Measurements from ENCODE around the gene PLAC9.

PLAC9 gene

GRCh38 chr10:80186364-80187012, 54.0 kb downstream of the PLAC9 start:
- H3K27ac ChIP-seq (replicated peaks), result peak overlapping the region; percentile 86
- no peaks in the 10 kb centered on the region for H3K27me3 ChIP-seq (ENCODE audit: insufficient read depth, poor library complexity, severe bottlenecking)
- peak; percentile 47 to 71 for DNase-seq (ENCODE audit: low read depth in 1 of 2, low spot score in 1 of 2)
- H3K4me3 ChIP-seq (replicated peaks; ENCODE audit: insufficient read depth, low read length), result no peak overlapping the region
- TF ChIP-seq POLR2AphosphoS5 (IDR thresholded peaks at IDR 0.05; ENCODE audit: low read depth) (no peak; the same call in 1 of the 2 replicates), REST (IDR thresholded peaks at IDR 0.05; ENCODE audit: insufficient replicate concordance, low read depth) (no peak)
- TF ChIP-seq, protein P1, sequence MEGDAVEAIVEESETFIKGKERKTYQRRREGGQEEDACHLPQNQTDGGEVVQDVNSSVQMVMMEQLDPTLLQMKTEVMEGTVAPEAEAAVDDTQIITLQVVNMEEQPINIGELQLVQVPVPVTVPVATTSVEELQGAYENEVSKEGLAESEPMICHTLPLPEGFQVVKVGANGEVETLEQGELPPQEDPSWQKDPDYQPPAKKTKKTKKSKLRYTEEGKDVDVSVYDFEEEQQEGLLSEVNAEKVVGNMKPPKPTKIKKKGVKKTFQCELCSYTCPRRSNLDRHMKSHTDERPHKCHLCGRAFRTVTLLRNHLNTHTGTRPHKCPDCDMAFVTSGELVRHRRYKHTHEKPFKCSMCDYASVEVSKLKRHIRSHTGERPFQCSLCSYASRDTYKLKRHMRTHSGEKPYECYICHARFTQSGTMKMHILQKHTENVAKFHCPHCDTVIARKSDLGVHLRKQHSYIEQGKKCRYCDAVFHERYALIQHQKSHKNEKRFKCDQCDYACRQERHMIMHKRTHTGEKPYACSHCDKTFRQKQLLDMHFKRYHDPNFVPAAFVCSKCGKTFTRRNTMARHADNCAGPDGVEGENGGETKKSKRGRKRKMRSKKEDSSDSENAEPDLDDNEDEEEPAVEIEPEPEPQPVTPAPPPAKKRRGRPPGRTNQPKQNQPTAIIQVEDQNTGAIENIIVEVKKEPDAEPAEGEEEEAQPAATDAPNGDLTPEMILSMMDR (IDR thresholded peaks at IDR 0.05; ENCODE audit: insufficient read depth, low read length), result no peak

GRCh38 chr10:80187060-80187459, 54.5 kb downstream of the PLAC9 start:
- peak overlapping the region; percentile 86 for H3K27ac ChIP-seq (replicated peaks)
- no peak; the same call in 1 of the 2 replicates for TF ChIP-seq POLR2AphosphoS5 (IDR thresholded peaks at IDR 0.05; ENCODE audit: low read depth)
- no peak for TF ChIP-seq SPI1 (IDR thresholded peaks at IDR 0.05; ENCODE audit: borderline replicate concordance, low read depth)
- TF ChIP-seq REST (IDR thresholded peaks at IDR 0.05; ENCODE audit: insufficient replicate concordance, low read depth), result no peak
- no peak for DNase-seq (ENCODE audit: low read depth in 1 of 2, low spot score in 1 of 2)
- no peaks in the 10 kb centered on the region for H3K27me3 ChIP-seq (ENCODE audit: insufficient read depth, poor library complexity, severe bottlenecking)
- H3K4me3 ChIP-seq (replicated peaks; ENCODE audit: insufficient read depth, low read length), result no peak overlapping the region

- peak; percentile 76 to 95 for DNase-seq (ENCODE audit: low read depth in 1 of 2, low spot score in 1 of 2)
- no peak for TF ChIP-seq REST (IDR thresholded peaks at IDR 0.05; ENCODE audit: insufficient replicate concordance, low read depth)
- TF ChIP-seq, protein P1 (IDR thresholded peaks at IDR 0.05; ENCODE audit: insufficient read depth, low read length), result no peak
- peak; percentile 54 for TF ChIP-seq GABPA (IDR thresholded peaks at IDR 0.05; ENCODE audit: low read depth)
- TF ChIP-seq SPI1 (IDR thresholded peaks at IDR 0.05; ENCODE audit: borderline replicate concordance, low read depth), result peak; percentile 54; the same call in 1 of the 2 replicates
- TF ChIP-seq POLR2AphosphoS5 (IDR thresholded peaks at IDR 0.05; ENCODE audit: low read depth), result peak; percentile 71
- Histone ChIP-seq H3K27ac (replicated peaks) (peak overlapping the region; percentile 86), H3K27me3 (ENCODE audit: insufficient read depth, poor library complexity, severe bottlenecking) (no peaks in the 10 kb centered on the region), H3K4me3 (replicated peaks; ENCODE audit: insufficient read depth, low read length) (no peak overlapping the region)
Measured at GRCh38 chr10:80187465-80188409, 55.2 kb downstream of the PLAC9 start.
